Activated naive CD4-positive, alpha-beta T cell (primary cell): ENCODE measurements around the gene PPHLN1.
"Not testable (repeated sequence)": the region's sequence is repeated elsewhere in the genome, so short reads cannot be mapped to it uniquely, and the experiment has no call there.

Source experiments
- DNase-seq, 4 experiments: peaks; one replicate each; lab custom pipeline; 2025; lab: John Stamatoyannopoulos, UW

The PPHLN1 gene

DNA sequence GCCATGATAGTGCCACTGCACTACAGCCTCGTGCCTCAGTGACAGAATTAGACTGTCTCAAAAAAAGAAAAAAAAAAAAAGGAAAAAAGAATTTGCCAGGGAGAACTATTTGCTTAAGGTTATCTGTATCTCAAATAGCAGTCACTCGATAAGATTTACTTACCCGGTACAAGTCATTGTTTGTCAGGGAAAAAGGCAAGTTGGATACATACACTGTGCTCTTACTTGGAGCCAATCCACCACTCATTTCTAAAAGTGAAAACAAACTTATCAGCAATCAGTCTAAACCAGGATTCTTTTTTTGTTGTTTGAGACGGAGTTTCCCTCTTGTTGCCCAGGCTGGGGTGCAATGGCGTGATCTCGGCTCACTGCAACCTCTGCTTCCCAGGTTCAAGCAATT is 2.1 kb upstream of the PPHLN1 start:
- DNase-seq, result no peak

DNA sequence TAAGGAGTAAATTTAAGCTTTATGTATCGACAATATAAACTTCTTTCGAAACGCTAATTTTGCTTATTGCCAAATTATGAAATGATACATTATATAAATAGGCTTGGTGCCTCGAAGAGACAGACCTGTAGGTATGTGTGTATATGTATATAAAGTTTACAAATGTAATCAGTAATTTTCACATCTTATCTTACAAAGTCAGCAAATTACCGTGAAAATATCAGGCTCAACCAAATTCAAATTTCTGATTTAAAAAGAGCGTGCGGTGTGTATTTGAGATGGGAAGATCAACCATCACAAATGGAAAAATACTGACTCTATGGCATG is 678 bp upstream of the PPHLN1 start:
- DNase-seq, result no peak

DNA sequence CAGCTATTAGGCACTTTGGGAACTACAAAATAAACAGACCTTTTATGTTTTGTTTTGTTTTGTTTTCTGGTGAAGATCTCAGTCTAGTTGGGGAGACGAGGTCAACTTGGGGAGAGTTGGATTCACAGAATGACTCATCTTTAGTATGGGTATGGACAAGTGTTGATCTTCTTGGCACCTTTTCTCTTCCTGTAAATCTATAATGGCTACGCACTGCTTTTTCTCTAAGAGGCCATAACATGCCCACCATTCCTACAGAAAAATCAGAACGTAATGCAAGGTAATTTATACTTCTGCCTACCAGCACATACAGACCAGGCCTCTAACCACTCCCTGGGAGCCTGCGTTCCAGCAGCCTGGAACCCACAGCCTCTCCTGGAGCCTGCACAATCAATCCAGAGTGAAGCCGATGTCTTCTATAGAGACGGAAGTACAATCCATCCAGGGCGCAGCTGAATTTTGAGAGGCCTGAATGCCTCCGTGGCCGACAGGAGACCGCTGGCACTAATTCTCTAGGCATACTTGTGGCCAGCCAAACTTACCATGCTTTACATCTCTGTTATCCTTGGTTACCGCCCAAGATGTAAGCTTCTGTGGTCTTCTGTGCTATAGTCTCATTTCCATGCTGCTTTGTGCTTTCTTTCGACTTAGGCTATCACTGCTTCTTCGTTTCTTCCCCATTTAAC is 717 bp downstream of the PPHLN1 start:
- no peak for DNase-seq

DNA sequence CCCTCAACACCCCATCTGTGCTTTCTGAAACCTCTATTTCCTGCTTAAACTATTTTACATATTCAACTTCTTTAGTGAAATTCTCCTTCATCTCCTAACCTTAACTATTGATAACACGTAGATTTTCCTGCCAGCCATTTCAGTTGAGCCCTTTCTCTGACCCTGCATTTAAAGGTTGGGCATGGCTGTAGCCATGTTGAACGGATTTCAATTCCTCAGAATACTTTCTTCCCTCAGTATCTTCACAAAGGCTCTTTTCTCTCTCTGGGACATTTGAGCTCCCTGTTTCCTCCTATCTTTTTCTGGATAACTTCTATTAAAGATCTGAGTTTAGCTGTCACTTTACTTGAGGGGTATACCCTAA is 1.2 kb downstream of the PPHLN1 start:
- no peak for DNase-seq

DNA sequence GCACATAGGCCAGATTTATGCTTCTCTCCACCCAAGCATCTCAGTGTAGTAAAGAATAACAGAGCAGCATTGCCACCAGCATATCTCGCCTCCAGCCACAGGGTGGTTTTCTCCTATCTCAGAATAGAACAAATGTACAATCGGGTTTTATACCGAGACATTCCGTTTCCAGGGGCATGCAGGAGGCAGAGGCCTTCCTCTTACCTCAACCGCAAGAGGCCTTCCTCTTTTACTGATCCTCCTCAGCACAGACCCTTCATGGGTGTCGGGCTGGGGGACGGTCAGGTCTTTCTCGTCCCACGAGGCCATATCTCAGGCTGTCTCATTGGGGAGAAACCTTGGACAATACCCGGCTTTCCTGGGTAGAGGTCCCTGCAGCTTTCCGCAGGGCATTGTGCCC is 4.1 kb downstream of the PPHLN1 start:
- not testable (repeated sequence) for DNase-seq

DNA sequence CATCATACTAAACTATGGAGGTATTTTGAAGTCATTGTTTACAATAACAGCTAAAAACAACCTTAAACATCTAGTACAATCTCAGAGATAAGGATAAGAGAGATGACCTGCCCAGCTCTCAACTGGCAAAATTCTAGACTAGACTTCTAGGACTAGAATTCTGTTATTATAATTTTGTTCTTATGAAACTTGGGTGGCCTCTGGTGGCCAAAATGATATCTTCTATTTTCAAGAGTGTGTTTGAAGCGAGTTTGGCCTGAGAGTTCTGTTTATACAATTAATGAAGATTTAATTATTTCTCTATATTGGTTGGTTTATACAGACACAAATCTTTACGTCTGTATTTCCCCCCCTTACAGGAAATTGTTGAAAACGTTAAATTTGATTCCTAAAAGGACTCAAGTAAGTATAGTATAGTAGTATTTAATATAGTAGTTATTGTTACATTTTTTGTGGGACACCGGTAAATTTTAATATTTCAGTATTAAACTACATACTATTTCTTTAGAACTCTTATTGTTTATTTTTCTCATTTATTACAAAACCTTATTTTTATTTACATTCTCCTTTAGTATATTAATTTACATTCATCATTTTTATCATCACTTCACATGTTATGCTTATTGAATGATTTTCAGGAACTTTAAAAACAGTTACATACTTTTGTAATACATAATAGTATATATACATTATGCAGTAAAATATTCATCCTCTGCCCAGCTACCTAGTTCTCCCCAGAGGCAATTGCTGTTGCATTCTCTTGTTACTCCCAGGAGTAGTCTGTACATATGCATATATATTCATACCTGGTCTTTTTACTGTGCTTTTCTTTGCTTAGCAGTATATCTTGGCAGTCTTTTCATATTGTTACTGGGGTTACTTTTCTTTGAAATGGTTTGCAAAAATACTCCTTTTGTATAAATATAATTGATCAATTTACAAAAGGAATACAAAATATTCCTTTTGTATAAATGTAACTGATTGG is 6.6 kb downstream of the PPHLN1 start:
- no peak for DNase-seq

DNA sequence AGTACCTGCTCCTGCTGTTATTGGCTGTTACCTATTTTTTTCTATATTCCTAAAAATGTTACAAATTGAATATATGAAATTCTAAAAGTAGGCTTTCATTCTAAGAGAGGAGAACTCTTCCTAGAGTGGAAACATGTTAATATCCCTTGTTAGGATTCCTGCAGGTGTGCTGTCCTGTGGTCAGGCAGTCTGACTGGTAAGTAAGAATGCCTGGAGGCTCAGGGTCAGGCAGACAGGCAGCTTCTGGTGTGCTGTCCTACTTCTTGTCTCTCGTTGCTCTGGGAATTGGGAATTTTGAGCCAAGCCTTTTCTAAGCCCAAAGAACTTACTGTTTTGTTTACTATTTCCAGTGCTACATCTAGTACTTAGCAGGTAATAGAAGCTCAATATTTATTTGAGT is 10.3 kb downstream of the PPHLN1 start:
- DNase-seq, result no peak

DNA sequence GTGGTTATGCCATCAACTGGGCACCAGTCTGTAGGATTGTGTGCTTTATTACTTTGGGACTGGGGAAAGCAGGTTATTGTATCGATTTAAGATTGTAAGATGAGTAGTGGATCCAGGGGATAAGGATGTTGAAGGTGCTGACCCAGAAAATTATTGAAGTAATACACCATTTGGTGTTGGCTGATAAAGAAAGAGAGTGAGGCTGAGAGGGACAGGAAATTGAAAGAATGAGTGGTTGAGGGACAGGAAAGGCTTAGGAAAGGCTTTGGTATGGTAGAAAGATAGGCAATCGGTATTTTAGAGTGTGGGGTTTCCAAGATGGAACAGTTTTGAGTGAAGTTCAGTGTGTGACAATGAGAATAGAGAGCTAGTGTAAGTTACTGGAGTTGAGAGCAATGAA is 12.3 kb downstream of the PPHLN1 start:
- DNase-seq, result no peak

DNA sequence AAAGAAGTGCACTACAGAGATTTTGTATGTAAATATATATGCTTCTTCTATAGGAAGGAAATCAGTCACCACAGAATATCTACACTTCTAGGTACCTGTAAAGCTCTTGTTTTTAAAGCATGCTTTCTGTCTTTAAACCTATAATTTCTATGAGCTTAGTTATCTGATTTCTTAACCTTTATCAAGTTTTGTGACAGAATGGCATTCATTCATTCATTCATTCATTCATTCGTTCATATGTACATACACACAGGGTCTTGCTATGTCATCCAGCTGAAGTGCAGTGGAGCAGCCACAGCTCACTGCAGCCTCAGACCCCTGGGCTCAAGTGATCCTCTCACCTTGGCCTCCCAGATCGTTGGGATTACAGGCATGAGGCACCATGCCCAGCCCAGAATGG is 16.1 kb downstream of the PPHLN1 start:
- DNase-seq, result no peak

DNA sequence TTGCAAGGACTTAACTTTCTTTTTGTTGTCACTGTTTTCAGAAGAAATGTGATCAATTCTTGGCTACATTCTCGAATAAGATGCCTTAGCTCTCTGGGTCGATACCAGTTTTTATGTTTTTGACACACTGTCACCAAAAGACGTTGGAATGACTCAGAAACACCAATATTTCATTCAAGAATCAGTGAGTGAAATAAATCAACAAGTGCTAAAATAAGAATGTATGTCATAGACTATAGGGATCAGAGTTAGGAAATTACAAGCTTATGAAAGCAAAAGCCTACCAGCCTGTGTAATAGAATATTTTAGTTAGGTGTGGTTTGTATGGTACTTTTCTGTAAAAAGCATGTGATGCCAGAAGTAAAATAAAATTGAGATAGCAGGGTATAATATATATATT is 17.8 kb downstream of the PPHLN1 start:
- no peak for DNase-seq

DNA sequence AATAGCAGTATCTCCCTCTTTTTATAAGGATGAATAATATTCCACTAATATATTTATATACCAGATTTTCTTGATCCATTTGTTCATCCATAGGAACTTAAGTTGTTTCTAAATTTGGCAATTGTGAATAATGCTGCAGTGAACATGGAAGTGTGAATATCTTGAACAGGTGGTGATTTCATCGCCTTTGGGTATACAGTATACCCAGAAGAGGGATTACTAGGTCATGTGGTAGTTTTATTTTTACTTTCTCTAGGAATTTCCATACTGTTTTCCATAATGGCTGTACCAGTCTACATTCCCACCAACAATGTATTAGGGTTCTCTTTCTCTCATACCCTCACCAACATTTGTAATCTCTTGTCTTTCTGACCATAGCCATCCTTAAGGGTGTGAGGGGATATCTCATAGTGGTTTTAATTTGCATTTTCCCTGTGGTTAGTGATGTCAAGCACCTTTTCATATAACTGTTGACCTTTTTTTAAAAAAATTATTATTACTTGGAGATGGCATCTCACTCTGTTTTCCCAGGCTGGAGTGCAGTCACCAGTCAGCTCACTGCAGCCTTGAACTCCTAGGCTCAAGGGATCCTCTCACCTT is 20.5 kb downstream of the PPHLN1 start:
- DNase-seq, result no peak

DNA sequence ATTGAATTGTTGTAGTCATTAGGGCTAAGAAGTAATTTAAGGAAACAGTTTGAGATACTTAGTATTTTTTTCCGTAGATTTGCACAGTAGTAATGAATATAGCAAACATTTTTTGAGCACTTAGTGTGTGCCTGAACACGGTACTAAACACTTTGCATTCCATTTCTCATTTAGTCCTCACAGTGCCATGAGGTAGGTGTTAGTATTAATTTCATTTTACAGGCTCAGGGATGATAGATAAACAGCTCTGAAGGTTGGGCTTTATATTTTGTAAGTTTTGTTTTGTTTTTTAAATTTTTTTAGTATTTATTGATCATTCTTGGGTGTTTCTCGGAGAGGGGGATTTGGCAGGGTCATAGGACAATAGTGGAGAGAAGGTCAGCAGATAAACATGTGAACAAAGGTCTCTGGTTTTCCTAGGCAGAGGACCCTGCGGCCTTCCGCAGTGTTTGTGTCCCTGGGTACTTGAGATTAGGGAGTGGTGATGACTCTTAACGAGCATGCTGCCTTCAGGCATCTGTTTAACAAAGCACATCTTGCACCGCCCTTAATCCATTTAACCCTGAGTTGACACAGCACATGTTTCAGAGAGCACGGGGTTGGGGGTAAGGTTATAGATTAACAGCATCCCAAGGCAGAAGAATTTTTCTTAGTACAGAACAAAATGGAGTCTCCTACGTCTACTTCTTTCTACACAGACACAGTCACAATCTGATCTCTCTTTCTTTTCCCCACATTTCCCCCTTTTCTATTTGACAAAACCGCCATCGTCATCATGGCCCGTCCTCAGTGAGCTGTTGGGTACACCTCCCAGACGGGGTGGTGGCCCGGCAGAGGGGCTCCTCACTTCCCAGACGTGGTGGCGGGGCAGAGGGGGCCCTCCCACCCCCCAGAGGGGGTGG is 23.4 kb downstream of the PPHLN1 start:
- DNase-seq, result not testable (repeated sequence)

DNA sequence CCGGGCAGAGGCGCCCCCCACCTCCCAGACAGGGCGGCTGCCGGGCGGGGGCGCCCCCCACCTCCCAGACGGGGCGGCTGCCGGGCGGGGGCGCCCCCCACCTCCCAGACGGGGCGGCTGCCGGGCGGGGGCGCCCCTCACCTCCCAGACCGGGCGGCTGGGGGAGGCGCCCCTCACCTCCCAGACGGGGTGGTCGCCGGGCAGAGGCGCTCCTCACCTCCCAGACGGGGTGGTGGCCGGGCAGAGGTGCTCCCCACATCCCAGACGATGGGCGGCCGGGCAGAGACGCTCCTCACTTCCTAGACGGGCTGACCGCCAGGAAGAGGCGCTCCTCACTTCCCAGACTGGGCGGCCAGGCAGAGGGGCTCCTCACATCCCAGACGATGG is 24.0 kb downstream of the PPHLN1 start:
- not testable (repeated sequence) for DNase-seq

DNA sequence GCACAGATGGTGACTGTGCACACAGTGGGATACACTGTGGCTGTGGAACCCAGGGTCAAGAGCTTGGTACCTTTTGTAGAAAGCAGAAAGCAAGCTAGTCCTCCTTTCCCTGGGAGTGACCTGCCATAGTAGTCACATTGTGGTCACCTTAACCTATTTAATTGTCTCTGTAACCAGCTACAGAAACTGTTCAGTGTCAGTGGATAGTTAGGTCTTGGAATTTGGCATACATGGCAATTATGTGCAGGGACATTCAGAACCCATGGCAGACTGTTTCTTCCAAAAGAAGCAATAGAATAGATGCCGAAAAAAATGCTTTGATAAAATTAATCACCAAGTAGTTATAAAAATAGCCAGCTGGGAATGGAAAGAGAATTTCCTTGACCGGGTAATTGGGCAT is 30.4 kb downstream of the PPHLN1 start:
- no peak for DNase-seq

DNA sequence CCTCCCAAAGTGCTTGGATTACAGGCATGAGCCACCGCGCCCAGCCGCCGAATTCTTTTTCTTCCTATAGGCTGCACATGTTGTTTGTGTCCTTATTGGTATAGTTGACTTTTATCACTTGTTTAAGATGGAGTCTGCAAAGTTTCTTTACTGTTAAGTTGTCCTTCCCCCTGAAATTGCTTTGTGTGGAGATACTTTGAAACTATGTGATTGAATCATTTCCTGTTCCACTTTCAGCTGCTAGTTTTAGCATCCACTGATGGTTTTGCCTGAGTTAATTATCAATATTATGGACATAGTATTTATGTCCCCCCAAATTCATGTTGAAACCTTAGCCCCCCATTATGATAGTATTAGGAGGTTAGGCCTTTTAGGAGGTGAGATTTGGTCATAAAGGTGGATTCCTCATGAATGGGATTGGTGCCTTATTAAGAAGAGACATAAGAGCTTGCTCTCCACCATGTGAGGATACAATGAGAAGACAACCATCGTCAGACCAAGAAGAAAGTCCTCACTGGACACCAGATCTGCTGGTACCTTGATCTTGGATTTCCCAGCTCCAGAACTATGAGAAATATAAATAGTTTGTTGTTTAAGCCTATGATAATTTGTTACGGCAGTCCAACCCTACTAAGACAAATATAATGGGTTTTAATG is 34.9 kb downstream of the PPHLN1 start:
- DNase-seq, result no peak

DNA sequence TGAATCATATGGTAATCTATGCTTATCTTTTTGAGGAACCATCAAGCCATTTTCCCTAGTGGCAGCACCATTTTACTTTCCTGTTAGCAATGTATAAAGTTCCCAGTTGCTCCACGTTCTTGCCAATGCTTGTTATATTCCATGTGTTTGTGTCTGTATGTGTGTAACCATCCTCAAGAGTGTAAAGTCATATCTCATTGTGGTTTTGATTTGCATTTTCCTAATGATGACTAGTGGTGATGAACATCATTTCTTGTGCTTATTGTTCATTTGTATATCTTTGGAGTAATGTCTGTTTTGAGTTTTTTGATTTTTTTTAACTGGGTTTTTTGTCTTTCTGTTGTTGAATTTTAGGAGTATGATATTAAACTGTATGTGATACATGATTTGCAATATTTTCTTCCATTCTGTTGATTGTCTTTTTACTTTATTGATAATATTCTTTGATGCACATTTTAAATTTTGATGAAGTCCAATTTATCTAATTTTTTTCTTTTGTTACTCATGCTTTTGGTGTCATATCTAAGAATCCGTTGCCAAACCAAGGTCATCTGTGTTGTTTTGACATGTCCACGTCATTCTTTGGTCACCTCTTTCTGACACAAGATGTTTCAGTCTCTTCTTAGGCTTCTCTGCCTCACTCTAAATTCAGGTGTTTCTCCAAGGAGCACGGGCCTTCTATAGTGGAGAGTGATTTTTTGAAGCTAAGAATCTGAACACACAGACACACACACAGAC is 36.1 kb downstream of the PPHLN1 start:
- no peak for DNase-seq

DNA sequence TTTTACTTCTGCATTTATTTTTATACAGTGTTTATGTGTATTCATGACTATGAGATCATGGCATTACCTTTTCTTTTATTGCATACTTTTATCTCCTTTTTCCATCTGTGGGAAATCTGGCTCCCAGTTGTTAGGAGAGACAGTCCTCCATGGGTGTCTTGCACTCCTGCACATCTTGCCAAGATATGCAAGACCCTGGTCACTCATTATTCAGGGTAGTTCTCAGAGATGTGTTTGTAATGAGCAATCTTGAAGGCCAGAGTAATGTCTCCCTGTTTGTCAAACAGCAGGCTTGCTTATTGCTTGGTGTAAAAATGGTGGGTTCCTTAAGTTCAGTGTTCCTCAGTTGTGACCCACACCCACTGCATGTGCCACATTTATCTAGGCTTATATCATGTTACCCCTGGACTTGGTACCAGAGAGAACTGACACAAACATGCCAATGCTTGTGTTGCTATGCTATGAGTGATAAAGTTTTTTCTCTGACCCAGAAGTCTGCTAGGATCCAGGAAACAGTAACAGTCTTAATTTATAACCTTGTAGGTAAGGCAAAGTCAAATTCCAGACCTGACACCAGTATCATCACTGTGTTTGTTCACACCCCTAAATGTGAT is 36.8 kb downstream of the PPHLN1 start:
- no peak for DNase-seq

DNA sequence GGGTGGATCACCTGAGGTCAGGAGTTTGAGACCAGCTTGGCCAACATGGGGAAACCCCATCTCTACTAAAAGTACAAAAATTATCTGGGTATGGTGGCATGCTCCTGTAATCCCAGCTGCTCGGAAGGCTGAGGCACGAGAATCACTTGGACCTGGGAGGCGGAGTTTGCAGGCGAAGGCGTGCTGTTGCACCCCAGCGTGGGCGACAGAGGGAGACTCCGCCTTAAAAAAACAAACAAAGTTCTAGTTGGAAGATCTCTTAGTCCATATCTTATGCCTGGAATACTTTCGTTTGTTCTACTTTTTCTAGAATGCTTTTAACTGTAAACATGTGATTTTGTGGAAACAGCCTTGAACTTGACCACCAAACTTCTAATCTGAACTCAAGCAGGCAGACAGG is 38.7 kb downstream of the PPHLN1 start:
- DNase-seq, result no peak

DNA sequence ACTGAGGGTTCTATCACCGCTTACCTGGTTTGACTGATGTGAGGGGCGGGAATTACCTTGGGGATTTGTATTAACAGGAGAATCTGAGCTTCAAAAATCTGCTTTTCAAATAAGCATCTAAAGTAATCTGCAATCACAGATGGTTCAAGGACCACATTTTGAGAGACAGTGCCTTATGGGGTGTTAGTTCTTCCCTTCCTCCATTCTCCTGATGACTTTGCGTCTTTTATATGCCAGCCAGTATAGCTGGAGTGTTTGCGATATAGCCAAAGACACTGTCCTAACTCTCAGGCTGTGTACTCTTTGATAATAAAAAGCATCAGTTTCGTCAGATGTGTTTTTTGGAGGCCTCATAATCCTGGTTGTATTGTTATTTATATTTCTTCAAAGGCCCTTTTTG is 39.5 kb downstream of the PPHLN1 start:
- DNase-seq, result no peak

DNA sequence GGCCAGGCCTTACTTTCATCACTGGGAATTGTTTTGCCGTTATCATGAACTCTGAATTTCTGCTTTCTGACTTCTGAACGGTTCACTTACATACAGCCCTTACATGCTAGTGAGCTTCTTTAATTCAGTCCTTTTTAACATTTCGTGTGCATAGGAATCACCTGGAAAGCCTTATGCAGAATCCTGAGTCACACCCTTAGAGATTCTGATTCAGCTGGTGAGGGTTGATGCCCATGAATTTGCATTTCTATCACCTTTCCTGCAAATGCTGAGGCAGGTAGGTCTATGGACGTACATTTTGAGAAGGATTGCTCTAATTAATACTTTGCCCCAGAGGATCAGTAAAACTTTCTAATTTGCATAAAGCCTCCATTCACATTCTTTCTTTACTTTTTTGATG is 44.0 kb downstream of the PPHLN1 start:
- DNase-seq, result no peak
